ENCODE data around the gene ABI3.

Gene ABI3

GRCh38 chr17:49225554-49226236 lies 15.2 kb downstream of the ABI3 start:
- DNase-seq = no peak

DNA sequence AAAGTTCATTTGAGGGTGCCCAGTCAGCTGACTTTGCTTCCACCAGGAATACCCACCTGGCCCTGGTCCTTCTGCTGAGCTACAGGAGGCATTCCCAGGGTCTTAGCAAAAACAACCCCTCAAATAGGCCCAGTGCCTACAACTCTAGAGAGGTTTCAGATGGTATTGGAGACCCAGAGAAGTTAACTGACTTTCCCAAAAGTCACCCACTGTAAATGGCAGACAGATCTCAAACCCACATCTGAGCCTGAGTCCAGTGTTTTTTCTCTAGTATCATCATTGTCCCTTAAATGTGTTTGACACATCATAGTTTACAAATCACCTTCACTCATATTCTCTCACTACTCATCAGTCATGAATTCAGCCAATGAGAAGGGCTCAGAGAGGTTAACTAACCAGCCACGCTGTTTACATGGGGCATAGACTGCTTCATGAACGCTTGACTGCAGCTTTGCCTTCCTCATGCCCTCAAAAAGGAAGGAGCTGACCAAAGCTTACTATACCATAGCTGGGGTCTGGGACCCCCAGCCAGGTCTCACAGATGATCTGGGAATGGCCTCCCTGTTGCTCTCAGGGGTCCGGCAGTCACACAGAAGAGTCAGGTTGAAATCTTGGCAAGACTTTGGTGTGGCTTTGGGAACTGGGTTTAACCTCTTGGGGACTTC lies 16.4 kb downstream of the ABI3 start:
- DNase-seq = no peak

DNA sequence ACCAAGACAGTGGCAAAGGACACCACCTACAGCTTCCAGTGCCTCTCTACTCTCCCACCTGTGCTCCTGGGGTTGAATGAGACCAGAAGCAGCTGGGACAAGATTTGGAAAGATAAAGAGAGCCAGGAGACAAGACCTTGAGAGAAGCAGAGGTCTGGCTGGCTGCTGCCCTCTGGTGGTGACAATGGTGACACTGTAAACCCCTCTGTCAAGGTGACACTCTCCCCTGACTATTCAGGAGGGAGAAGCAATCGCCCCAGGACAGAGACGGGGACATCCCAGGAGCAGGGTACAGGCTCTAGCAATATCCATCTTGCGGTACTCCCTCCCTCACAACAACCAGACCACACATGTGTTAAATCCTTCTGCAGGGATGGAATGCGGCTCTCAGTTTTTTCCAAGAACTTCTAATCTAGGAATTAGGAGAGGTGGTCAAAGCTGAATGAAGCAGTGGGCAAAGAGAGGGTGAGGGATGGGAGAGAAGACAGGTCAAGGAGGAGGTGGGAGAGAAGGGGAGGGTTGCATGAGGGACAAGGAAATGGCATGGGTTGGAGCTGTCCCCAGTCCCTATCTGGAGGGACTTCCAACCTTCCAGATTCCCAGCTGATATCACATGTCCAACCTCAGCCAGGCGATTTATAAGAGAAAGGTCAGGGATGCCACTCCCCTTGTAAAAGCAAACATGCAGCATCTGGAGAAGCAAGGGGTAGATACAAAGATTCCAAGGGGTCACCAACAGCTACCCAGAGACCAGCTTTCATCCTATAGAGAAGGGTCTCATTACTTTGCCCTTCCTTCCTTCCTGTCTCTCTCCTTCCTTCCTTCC lies 17.1 kb downstream of the ABI3 start:
- peak in 11 of 14 donors; percentile 8 to 55 (median 22) for DNase-seq

DNA sequence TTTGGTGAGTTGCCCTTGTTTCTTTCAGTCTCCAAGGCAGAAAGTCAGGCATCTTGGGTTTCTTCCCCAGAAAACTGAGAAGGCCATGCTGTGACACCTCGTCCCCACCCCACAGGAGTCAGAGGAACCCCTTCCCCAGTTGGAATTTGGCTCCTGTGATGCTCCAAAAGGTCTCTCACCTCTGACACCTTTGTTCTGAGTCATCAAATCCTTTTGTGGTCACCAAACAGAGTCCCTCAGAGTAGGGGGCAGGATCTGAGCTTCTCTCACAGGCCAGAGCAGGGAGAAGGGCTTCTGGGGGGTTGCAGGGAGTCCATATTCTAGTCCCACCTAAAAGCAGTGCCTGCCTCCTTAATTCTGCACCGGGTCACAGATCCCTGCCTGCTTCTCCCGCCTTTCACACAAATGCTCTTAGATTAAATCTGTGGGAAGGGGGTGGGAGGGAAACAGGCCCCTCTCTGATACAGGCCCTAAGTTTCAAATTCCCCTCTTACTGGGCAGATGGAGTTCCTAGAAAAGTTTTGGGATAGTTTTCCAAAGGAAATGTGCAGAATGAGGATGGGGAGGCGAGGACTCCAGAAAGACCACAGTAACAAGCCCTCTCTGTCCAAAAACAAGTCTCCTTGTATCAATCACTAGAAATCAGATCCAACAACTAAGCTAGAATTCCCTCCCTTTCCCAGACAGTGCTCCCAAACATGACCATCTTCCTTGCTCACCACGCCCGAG lies 18.7 kb downstream of the ABI3 start:
- no peak for DNase-seq

GRCh38 chr17:49229805-49230600 lies 19.5 kb downstream of the ABI3 start:
- DNase-seq = peak in 2 of 14 donors; percentile 8 to 32

DNA sequence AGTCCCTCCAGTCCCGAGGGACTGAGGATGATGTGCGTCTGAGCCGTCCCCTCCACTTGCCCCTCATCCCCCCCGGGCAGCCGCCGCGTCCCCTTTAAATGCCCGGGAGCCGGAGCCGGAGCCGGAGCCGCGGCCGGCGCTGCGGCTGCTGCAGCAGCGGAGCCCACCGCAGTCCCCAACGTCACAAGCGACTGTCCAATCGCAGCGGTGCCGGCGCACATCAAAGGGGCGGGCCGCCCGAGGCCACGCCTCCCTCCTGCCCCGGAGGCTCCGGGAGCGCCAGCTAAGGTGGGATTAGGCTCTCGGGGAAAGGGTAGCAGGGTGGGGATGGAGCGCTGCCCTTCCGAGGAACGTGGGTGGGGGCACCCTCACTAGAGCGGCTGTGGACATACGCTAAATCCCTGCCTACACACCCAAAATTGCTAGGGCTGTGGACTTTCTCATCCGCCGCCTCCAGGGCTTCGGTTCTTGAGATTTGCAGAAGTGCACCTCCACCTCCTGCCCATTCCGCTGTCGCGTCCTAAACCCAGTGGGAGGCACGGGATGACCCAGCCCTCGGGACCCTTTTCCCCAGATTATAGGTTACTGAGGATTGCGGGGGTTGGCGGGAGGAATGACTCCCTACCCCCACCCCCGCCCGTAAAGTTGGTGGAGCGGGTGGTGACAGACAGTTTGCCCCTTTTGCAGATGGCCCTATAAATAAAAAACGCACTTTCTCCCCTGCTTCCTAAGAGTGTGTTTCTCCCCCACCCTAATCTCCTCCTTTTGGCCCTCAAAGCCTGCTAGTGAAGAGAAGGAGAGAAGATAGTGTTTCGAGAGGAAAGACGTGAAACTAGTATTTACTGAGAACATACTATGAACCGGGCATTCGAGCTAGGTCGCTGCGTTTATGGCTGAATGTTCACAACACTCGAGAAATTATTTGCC lies 20.4 kb downstream of the ABI3 start, which contains the start of gene PHOSPHO1:
TSS of gene PHOSPHO1 (minus strand) at position 152 of the 927 bp plus-strand sequence. CDS start 4,096 bp downstream, outside the sequence.
- DNase-seq = peak in 11 of 14 donors; percentile 35 to 73 (median 56)

- DNase-seq = no peak
Measured at GRCh38 chr17:49231563-49231894, 21.0 kb downstream of the ABI3 start.

- no peak for DNase-seq
Measured at GRCh38 chr17:49234509-49235080, 24.1 kb downstream of the ABI3 start.

GRCh38 chr17:49235896-49236295 lies 25.4 kb downstream of the ABI3 start:
- no peak for DNase-seq

- DNase-seq = no peak
Measured at GRCh38 chr17:49239963-49240362, 29.5 kb downstream of the ABI3 start.

- DNase-seq = no peak
Measured at GRCh38 chr17:49240619-49241018, 30.1 kb downstream of the ABI3 start.

DNA sequence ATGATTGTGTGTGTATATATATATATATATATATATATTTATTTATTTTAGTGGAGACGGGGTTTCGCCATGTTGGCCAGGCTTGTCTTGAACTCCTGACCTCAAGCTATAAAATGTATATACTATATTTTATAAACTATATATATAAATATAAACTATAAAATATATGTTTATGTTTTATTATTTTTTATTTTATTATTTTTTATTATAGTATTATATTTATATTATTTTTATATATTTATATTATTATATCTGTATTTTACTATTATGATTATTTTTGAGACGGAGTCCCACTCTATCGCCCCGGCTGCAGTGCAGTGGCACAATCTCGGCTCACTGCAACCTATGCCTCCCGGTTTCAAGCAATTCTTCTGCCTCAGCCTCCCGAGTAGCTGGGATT lies 30.5 kb downstream of the ABI3 start:
- no peak for DNase-seq

GRCh38 chr17:49241692-49242397 lies 31.3 kb downstream of the ABI3 start:
- DNase-seq = no peak

GRCh38 chr17:49242813-49243212 lies 32.3 kb downstream of the ABI3 start:
- DNase-seq = no peak

DNA sequence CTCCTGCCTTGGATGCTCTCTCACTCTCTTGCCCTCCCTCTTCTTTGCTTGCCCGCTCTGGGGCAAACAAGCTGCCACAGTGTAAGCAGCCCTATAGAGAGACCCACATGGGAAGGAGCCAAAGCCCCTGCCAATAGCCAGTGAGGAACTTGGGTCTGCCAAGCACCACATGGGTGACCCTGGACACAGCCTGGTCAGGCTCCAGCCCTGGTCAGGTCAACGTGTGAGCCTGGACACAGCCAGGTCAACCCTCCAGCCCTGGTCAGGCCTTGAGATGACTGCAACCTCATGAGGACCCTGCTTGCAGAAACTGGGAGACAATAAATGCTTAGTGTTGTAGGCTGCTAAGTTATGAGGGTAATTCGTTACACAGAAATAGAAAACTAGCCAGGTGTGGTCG lies 34.3 kb downstream of the ABI3 start:
- DNase-seq = no peak

GRCh38 chr17:49247944-49248343 lies 37.4 kb downstream of the ABI3 start:
- DNase-seq = no peak

GRCh38 chr17:49249292-49249794 lies 38.8 kb downstream of the ABI3 start:
- peak in 1 of 14 donors; percentile 7 for DNase-seq

DNA sequence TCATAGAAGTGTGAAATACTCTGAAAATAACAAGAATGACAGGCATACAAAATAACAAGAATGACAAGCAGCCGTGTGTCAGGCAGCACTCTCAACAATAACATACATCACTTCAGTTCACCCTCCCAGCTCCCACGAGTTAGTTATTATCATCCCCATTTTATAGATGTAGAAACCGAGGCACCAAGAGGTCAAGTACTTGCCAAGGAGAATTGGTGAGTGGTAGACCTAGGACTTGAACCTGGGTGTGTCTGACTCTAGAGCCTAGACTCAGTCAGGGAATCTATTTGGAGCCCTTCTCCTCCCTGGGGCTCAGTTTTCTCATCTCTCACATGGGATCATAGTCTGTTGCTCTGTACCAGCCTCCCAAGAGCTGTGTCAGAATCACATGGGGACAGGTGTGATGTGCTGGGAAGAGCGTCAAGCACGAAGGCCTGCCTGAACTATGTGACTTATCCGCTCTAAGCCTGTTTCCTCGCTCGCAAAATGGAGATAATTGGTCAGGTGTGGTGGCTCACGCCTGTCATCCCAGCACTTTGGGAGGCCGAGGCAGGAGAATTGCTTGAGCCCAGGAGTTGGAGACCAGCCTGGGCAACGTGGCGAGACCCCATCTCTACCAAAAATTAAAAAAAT lies 39.5 kb downstream of the ABI3 start:
- no peak for DNase-seq

- no peak for DNase-seq
Measured at GRCh38 chr17:49252148-49252695, 41.7 kb downstream of the ABI3 start.

All from C1 segment of cervical spinal cord (tissue), 14 donors.